HCT116 (cell line): ENCODE results near the gene DACT3.

Source experiments
- CEBPB ChIP-seq: IDR thresholded peaks from 2 replicates; pipeline ENCODE4 v1.6.1; 2012; ENCODE audit warnings: low read depth
- EZH2 ChIP-seq: fragments of 200-600 bp; sonication (generic); IDR thresholded peaks from 2 replicates; pipeline ENCODE4 v1.6.1; 2017; ENCODE audit warnings: antibody characterized with exemption, mixed run types
- EZH2phosphoT487 ChIP-seq: fragments of 200-600 bp; IDR thresholded peaks from 2 replicates; pipeline ENCODE4 v1.6.1; 2018; ENCODE audit warnings: antibody characterized with exemption, borderline replicate concordance
- JUND ChIP-seq: IDR thresholded peaks from 2 replicates; pipeline ENCODE4 v1.6.1; 2012
- POLR2A ChIP-seq: IDR thresholded peaks from 2 replicates; pipeline ENCODE4 v1.7.0; 2011; ENCODE audit warnings: borderline replicate concordance; ENCODE audit not compliant: insufficient read depth, insufficient read length; ENCODE audit errors: extremely low read depth
- POLR2AphosphoS5 ChIP-seq: IDR thresholded peaks from 2 replicates; pipeline ENCODE4 v1.6.1; 2011; ENCODE audit warnings: mild to moderate bottlenecking, low read depth, low read length, moderate library complexity
- RAD21 ChIP-seq: IDR thresholded peaks from 2 replicates; pipeline ENCODE4 v1.6.1; 2012; ENCODE audit warnings: low read depth, mild to moderate bottlenecking
- SP1 ChIP-seq: IDR thresholded peaks from 2 replicates; pipeline ENCODE4 v1.6.1; 2012; ENCODE audit warnings: low read depth
- YY1 ChIP-seq: IDR thresholded peaks from 2 replicates; pipeline ENCODE4 v1.6.1; 2011; ENCODE audit warnings: low read length, low read depth, moderate library complexity, mild to moderate bottlenecking; ENCODE audit not compliant: insufficient replicate concordance; ENCODE audit errors: extremely low read depth
- ZNF274 ChIP-seq: fragments of 200-500 bp; sonication (Bioruptor generic); IDR thresholded peaks from 2 replicates; pipeline ENCODE4 v1.6.1; 2014; ENCODE audit warnings: mild to moderate bottlenecking, low read depth, low read length, inconsistent platforms
- TF ChIP-seq, protein P1 (sequence below), 3 experiments: fragments of 200-600 bp in 1 of 3; sonication (generic) in 1 of 3; IDR thresholded peaks in 2 of 3; conservative IDR thresholded peaks in 1 of 3; 2 replicates each; pipeline ENCODE4 v1.5.1; 2012 to 2017; ENCODE audit warnings: low read depth in 2 of 3, low read length in 2 of 3, antibody characterized with exemption in 1 of 3, borderline replicate concordance in 1 of 3, control low read depth in 1 of 3, mild to moderate bottlenecking in 1 of 3, mixed read lengths in 1 of 3, mixed run types in 1 of 3, moderate library complexity in 1 of 3; ENCODE audit not compliant: insufficient read depth in 1 of 3

- TF ChIP-seq EZH2phosphoT487 = no peak
- TF ChIP-seq, protein P1, sequence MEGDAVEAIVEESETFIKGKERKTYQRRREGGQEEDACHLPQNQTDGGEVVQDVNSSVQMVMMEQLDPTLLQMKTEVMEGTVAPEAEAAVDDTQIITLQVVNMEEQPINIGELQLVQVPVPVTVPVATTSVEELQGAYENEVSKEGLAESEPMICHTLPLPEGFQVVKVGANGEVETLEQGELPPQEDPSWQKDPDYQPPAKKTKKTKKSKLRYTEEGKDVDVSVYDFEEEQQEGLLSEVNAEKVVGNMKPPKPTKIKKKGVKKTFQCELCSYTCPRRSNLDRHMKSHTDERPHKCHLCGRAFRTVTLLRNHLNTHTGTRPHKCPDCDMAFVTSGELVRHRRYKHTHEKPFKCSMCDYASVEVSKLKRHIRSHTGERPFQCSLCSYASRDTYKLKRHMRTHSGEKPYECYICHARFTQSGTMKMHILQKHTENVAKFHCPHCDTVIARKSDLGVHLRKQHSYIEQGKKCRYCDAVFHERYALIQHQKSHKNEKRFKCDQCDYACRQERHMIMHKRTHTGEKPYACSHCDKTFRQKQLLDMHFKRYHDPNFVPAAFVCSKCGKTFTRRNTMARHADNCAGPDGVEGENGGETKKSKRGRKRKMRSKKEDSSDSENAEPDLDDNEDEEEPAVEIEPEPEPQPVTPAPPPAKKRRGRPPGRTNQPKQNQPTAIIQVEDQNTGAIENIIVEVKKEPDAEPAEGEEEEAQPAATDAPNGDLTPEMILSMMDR (IDR thresholded peaks at IDR 0.05 in 2 of 3, conservative IDR thresholded peaks at IDR 0.05 in 1 of 3; ENCODE audit: borderline replicate concordance in 1 of 3, insufficient read depth in 1 of 3, low read depth in 2 of 3, low read length in 2 of 3) = no peak
- TF ChIP-seq POLR2A = no peak
- no peak for TF ChIP-seq SP1
- TF ChIP-seq POLR2AphosphoS5 = no peak
- no peak for TF ChIP-seq JUND
- TF ChIP-seq EZH2 = no peak
- no peak for TF ChIP-seq CEBPB
- no peak for TF ChIP-seq ZNF274
- TF ChIP-seq RAD21 = no peak
- no peak for TF ChIP-seq YY1
These were observed 54.1 kb downstream of the DACT3 start for GRCh38 chr19:46606681-46607447.
